Testis (tissue), 2 donors: ENCODE data around the gene MYLK.

Experiments used
- CTCF ChIP-seq, 3 experiments: fragments of 450-650 bp in 2 of 3; fragments of 200-600 bp in 1 of 3; sonication (generic) in 1 of 3; IDR thresholded peaks; one replicate each; pipeline ENCODE4 v1.5.1; 2016 to 2019; ENCODE audit warnings: antibody characterized with exemption in 3 of 3, mild to moderate bottlenecking in 2 of 3, moderate library complexity in 1 of 3
- POLR2A ChIP-seq: fragments of 450-650 bp; IDR thresholded peaks from one replicate; pipeline ENCODE4 v1.6.1; 2017; ENCODE audit warnings: antibody characterized with exemption, mild to moderate bottlenecking, moderate library complexity

DNA sequence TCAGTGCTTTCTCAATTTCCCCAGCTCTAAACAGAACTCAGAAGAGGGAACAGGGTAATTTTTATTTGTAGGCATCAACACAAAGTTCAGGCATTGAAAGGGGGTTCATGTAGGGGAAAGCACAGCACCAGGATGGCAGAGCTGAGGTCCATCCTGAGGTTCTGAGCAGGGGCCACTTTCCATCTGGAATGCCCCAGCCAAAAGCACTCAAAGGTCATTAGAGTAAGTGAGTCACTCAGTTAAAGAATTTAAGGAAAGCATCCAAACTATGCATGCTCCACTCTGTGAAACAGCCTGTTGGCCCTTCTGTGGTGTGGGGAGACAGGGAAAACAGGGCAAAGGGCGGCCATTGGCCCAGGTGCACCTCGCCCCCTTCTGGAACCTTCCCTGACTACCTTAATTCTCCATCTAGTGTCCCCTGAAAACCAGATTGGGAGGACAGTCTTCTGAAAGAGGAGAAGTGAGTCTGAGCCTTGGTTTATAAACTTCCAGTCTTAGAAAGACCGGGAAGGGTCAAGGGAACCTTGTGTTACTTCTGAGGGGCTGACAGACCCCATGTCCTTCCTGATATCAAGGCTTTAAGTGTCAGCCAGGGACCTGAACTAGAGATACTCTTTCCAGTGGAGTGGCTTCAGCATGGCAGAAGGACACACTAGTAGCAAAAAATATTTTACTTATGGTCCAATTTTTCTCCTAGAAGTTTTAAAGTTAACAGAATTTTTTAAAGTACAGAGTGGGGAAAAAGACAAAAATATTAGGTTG is 133.3 kb downstream of the MYLK start:
- TF ChIP-seq CTCF (IDR thresholded peaks at IDR 0.05) (no peak), POLR2A (no peak)
